ENCODE data around the gene ENPP7. TPM values are rescaled to one million over a fixed set of nuclear protein-coding genes. Genes with fewer than 3 reads are reported as not detected.

Gene ENPP7
- total RNA-seq, 1 donor from 2014 or later, result not detected

- Mint-ChIP-seq H3K4me1 (peaks cover 2% of the 10 kb centered on the region), H3K27me3 (peaks cover 6% of the 10 kb centered on the region), H3K27ac (no peak overlapping the region), H3K36me3 (ENCODE audit: low read depth) (no peaks in the 10 kb centered on the region), H3K4me3 (no peak overlapping the region), H3K9me3 (no peaks in the 10 kb centered on the region)
- intact Hi-C loops (cut with micrococcal nuclease), result no loop called here
- DNase-seq, result no peak
Observed at GRCh38 chr17:79695797-79696609, 34.7 kb upstream of the ENPP7 start.

GRCh38 chr17:79696610-79696982 lies 34.1 kb upstream of the ENPP7 start:
- Mint-ChIP-seq H3K27ac (no peak overlapping the region), H3K36me3 (ENCODE audit: low read depth) (no peaks in the 10 kb centered on the region), H3K4me1 (peaks cover 2% of the 10 kb centered on the region), H3K4me3 (no peak overlapping the region), H3K27me3 (peaks cover 6% of the 10 kb centered on the region), H3K9me3 (no peaks in the 10 kb centered on the region)
- intact Hi-C loops (cut with micrococcal nuclease), result no loop called here
- DNase-seq, result no peak

GRCh38 chr17:79698146-79698846 lies 32.4 kb upstream of the ENPP7 start:
- intact Hi-C loops (cut with micrococcal nuclease), result no loop called here
- Mint-ChIP-seq H3K4me1 (peaks cover 2% of the 10 kb centered on the region), H3K27me3 (peaks cover 6% of the 10 kb centered on the region), H3K9me3 (no peaks in the 10 kb centered on the region), H3K4me3 (no peak overlapping the region), H3K27ac (no peak overlapping the region), H3K36me3 (ENCODE audit: low read depth) (no peaks in the 10 kb centered on the region)
- DNase-seq, result no peak

GRCh38 chr17:79699386-79700036 lies 31.2 kb upstream of the ENPP7 start:
- no peaks in the 10 kb centered on the region for H3K36me3 Mint-ChIP-seq (ENCODE audit: low read depth)
- peaks cover 6% of the 10 kb centered on the region for H3K27me3 Mint-ChIP-seq
- peaks cover 2% of the 10 kb centered on the region for H3K4me1 Mint-ChIP-seq
- DNase-seq, result no peak
- no peaks in the 10 kb centered on the region for H3K9me3 Mint-ChIP-seq
- intact Hi-C loops (cut with micrococcal nuclease), result loop anchor here (10.0 kb wide), 1 partner anchor 295 kb away; no protein-coding TSS in a partner anchor
- no peak overlapping the region for H3K4me3 Mint-ChIP-seq
- H3K27ac Mint-ChIP-seq, result no peak overlapping the region

- no peaks in the 10 kb centered on the region for H3K9me3 Mint-ChIP-seq
- H3K4me3 Mint-ChIP-seq, result no peak overlapping the region
- intact Hi-C loops (cut with micrococcal nuclease), result loop anchor here (10.0 kb wide), 1 partner anchor 296 kb away; no protein-coding TSS in a partner anchor
- H3K4me1 Mint-ChIP-seq, result peaks cover 2% of the 10 kb centered on the region
- H3K27ac Mint-ChIP-seq, result no peak overlapping the region
- no peaks in the 10 kb centered on the region for H3K36me3 Mint-ChIP-seq (ENCODE audit: low read depth)
- peaks cover 6% of the 10 kb centered on the region for H3K27me3 Mint-ChIP-seq
- no peak for DNase-seq
Observed at GRCh38 chr17:79700592-79700991, 30.2 kb upstream of the ENPP7 start.

- intact Hi-C loops (cut with micrococcal nuclease), result loop anchor here (10.0 kb wide), 1 partner anchor 297 kb away; no protein-coding TSS in a partner anchor
- H3K27ac Mint-ChIP-seq, result no peak overlapping the region
- no peak overlapping the region for H3K4me3 Mint-ChIP-seq
- DNase-seq, result no peak
- H3K36me3 Mint-ChIP-seq (ENCODE audit: low read depth), result no peaks in the 10 kb centered on the region
- H3K4me1 Mint-ChIP-seq, result peaks cover 2% of the 10 kb centered on the region
- H3K27me3 Mint-ChIP-seq, result peaks cover 2% of the 10 kb centered on the region
- no peaks in the 10 kb centered on the region for H3K9me3 Mint-ChIP-seq
Observed at GRCh38 chr17:79702034-79702433, 28.7 kb upstream of the ENPP7 start.

GRCh38 chr17:79702550-79703236 lies 28.1 kb upstream of the ENPP7 start:
- Mint-ChIP-seq H3K36me3 (ENCODE audit: low read depth) (no peaks in the 10 kb centered on the region), H3K27ac (no peak overlapping the region), H3K4me1 (peaks cover 2% of the 10 kb centered on the region), H3K4me3 (no peak overlapping the region), H3K27me3 (no peaks in the 10 kb centered on the region), H3K9me3 (no peaks in the 10 kb centered on the region)
- DNase-seq, result no peak
- intact Hi-C loops (cut with micrococcal nuclease), result loop anchor here (10.0 kb wide), 1 partner anchor 298 kb away; no protein-coding TSS in a partner anchor

GRCh38 chr17:79704691-79705090 lies 26.1 kb upstream of the ENPP7 start:
- Mint-ChIP-seq H3K4me1 (no peaks in the 10 kb centered on the region), H3K36me3 (ENCODE audit: low read depth) (no peaks in the 10 kb centered on the region), H3K27ac (no peak overlapping the region), H3K27me3 (no peaks in the 10 kb centered on the region), H3K4me3 (no peak overlapping the region), H3K9me3 (no peaks in the 10 kb centered on the region)
- DNase-seq, result no peak
- intact Hi-C loops (cut with micrococcal nuclease), result loop anchor here (10.0 kb wide), 1 partner anchor 300 kb away; no protein-coding TSS in a partner anchor

- H3K9me3 Mint-ChIP-seq, result no peaks in the 10 kb centered on the region
- intact Hi-C loops (cut with micrococcal nuclease), result loop anchor here (10.0 kb wide), 1 partner anchor 301 kb away; no protein-coding TSS in a partner anchor
- no peaks in the 10 kb centered on the region for H3K27me3 Mint-ChIP-seq
- no peak for DNase-seq
- H3K27ac Mint-ChIP-seq, result no peak overlapping the region
- H3K36me3 Mint-ChIP-seq (ENCODE audit: low read depth), result no peaks in the 10 kb centered on the region
- H3K4me3 Mint-ChIP-seq, result no peak overlapping the region
- H3K4me1 Mint-ChIP-seq, result no peaks in the 10 kb centered on the region
Observed at GRCh38 chr17:79705674-79706073, 25.1 kb upstream of the ENPP7 start.

GRCh38 chr17:79706931-79707850 lies 23.6 kb upstream of the ENPP7 start:
- H3K36me3 Mint-ChIP-seq (ENCODE audit: low read depth), result no peaks in the 10 kb centered on the region
- intact Hi-C loops (cut with micrococcal nuclease), result loop anchor here (10.0 kb wide), 1 partner anchor 302 kb away; no protein-coding TSS in a partner anchor
- H3K27me3 Mint-ChIP-seq, result no peaks in the 10 kb centered on the region
- H3K4me1 Mint-ChIP-seq, result no peaks in the 10 kb centered on the region
- H3K9me3 Mint-ChIP-seq, result no peaks in the 10 kb centered on the region
- no peak overlapping the region for H3K27ac Mint-ChIP-seq
- DNase-seq, result no peak
- H3K4me3 Mint-ChIP-seq, result no peak overlapping the region

GRCh38 chr17:79707931-79708891 lies 22.5 kb upstream of the ENPP7 start:
- Mint-ChIP-seq H3K9me3 (no peaks in the 10 kb centered on the region), H3K4me1 (no peaks in the 10 kb centered on the region), H3K4me3 (no peak overlapping the region), H3K27me3 (no peaks in the 10 kb centered on the region), H3K27ac (no peak overlapping the region), H3K36me3 (ENCODE audit: low read depth) (no peaks in the 10 kb centered on the region)
- DNase-seq, result peak; percentile 88
- intact Hi-C loops (cut with micrococcal nuclease), result loop anchor here (10.0 kb wide), 1 partner anchor 303 kb away; no protein-coding TSS in a partner anchor
